Stomach (tissue), 9 donors: ENCODE data around the gene ZMIZ1. TPM values are rescaled to one million over a fixed set of nuclear protein-coding genes. Genes with fewer than 3 reads are reported as not detected.

Experiments used
- DNase-seq, 2 donors: peaks; one replicate each; pipeline versions ENCODE4 v3.0.0 to v3.0.0-alpha.2; 2013 to 2019
- H3K27ac ChIP-seq, 5 donors: fragments of 200-600 bp in 4 of 5; sonication (generic) in 4 of 5; one replicate each; pipeline ENCODE4 v1.5.1; 2013 to 2019; ENCODE audit warnings: mild to moderate bottlenecking in 1 of 5, moderate library complexity in 1 of 5
- H3K27me3 ChIP-seq, 3 donors: fragments of 200-600 bp; sonication (generic); one replicate each; pipeline ENCODE4 v1.5.1; 2017 to 2019; ENCODE audit warnings: mixed run types in 1 of 3
- H3K36me3 ChIP-seq, 4 donors: fragments of 200-600 bp; sonication (generic); 1 replicate in 3 of 4; 2 replicates in 1 of 4; pipeline ENCODE4 v1.5.1; 2016 to 2019
- H3K4me1 ChIP-seq, 4 donors: fragments of 200-600 bp; sonication (generic); one replicate each; pipeline ENCODE4 v1.5.1; 2016 to 2019
- H3K4me3 ChIP-seq, 4 donors: fragments of 200-600 bp; sonication (generic) in 3 of 4; one replicate each; pipeline ENCODE4 v1.5.1; 2016 to 2019; ENCODE audit warnings: mild to moderate bottlenecking in 1 of 4
- H3K9me3 ChIP-seq, 4 donors: fragments of 200-600 bp; sonication (generic); one replicate each; pipeline ENCODE4 v1.5.1; 2016 to 2019
- CTCF ChIP-seq, 7 experiments: fragments of 450-650 bp in 4 of 7; fragments of 200-600 bp in 3 of 7; sonication (generic) in 3 of 7; IDR thresholded peaks; one replicate each; pipeline ENCODE4 v1.5.1; 2016 to 2019; ENCODE audit warnings: antibody characterized with exemption in 7 of 7, control low read depth in 2 of 7, mild to moderate bottlenecking in 1 of 7
- EP300 ChIP-seq: sonication (generic); formaldehyde crosslinking; IDR thresholded peaks from one replicate; pipeline ENCODE4 v1.6.1; 2017; ENCODE audit warnings: antibody characterized with exemption
- POLR2A ChIP-seq, 4 donors: fragments of 450-650 bp; IDR thresholded peaks; one replicate each; pipeline ENCODE4 v1.6.1; 2016; ENCODE audit warnings: antibody characterized with exemption in 4 of 4, control low read depth in 2 of 4, mild to moderate bottlenecking in 1 of 4, moderate library complexity in 1 of 4
- POLR2AphosphoS5 ChIP-seq, 3 donors: sonication (generic); formaldehyde crosslinking; IDR thresholded peaks; one replicate each; pipeline ENCODE4 v1.6.1; 2016; ENCODE audit warnings: antibody characterized with exemption in 3 of 3
- WGBS, 5 donors: extraction: QIAGEN DNeasy Blood & Tissue Kit in 3 of 5; methylation state at CpG; one replicate each; pipeline versions ENCODE4 v1.1.5 to v1.1.7; 2013 to 2018; 5-methylcytosine and 5-hydroxymethylcytosine counted together
- intact Hi-C: fragments of 100-400 bp; cut with DNase I; formaldehyde crosslinking; loops from one replicate; pipeline ENCODE4 v1.15.1; 2023; ENCODE audit warnings: low total_unique reads
- polyA plus RNA-seq, 3 donors: library from polyadenylated mRNA; stranded (reverse); fragments of 200-250 nt; gene quantifications; one replicate each; pipeline ENCODE4 v1.2.3, GENCODE V29; 2013
- total RNA-seq, 5 donors: library from RNA; depleted of rRNA; stranded (reverse); fragments of >200 nt; gene quantifications; one replicate each; pipeline versions ENCODE4 v1.1.0 to v1.2.3, GENCODE V29; 2014 to 2016
- donor health status: healthy with polysubstance abuse.
- donor health status: Bipolar disorder and iron deficiency.
- donor health status: healthy.

Gene ZMIZ1
- total and polyA plus RNA-seq, 8 donors = 17.7 to 103 (median 26.3) TPM

DNA sequence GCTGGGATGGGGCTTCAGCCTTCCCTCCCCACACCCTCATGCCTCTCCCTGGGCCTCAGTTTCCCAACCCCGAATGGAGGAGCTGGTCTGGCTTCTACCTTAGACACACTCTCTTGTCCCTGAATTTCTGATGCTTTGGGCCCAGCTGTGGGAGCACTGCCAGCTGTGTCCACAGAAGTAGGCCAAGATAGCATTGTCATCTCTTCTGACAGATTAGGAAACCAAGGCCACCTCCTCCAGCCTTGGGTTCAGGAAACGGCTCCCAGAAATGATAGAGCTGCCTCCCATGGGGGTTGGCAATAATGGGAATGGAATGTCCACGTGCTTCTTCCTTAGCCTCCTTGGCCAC lies 279.8 kb downstream of the ZMIZ1 start:
- no peak for DNase-seq
- WGBS, 5 donors = 43 to 60% (median 53%) methylated on average over 3 of the region's 3 CpGs
- H3K27me3 ChIP-seq = no peaks in the 10 kb centered on the region
- H3K36me3 ChIP-seq = peaks cover 44 to 48% (median 46%) of the 10 kb centered on the region in 4 donors
- TF ChIP-seq POLR2A (IDR thresholded peaks at IDR 0.05) (no peak), POLR2AphosphoS5 (IDR thresholded peaks at IDR 0.05) (no peak), CTCF (IDR thresholded peaks at IDR 0.05) (no peak), EP300 (no peak)
- peak overlapping the region; percentile 66 to 93 (median 78) for H3K4me3 ChIP-seq
- H3K27ac ChIP-seq = peak overlapping the region; percentile 91 to 96 (median 94)
- H3K9me3 ChIP-seq = no peaks in the 10 kb centered on the region
- peaks cover 42 to 69% (median 54%) of the 10 kb centered on the region in 4 donors for H3K4me1 ChIP-seq
- intact Hi-C loops = no loop called here

DNA sequence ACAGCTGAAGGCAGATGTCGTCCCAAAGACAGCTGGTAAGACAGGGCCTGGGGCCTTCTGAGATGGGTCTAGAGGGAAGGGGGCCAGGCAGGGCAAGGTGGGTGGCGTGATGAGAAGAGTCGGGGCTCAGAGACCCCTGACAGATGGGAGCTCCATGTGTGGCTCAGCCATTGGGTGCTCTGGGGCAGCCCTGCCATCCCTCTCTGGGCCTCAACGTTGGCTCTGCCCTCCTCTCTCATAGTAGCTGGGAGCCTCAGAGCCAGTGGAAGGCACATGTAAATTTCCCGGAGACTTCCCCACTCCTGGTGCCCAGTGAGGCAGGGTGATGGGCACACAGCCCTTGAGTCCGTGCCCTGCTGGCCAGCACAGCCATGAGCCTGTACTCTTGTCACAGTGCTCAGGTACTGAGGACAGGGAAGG lies 280.3 kb downstream of the ZMIZ1 start:
- TF ChIP-seq POLR2AphosphoS5 (IDR thresholded peaks at IDR 0.05) (no peak), EP300 (no peak), CTCF (IDR thresholded peaks at IDR 0.05) (no peak), POLR2A (IDR thresholded peaks at IDR 0.05) (no peak)
- intact Hi-C loops = no loop called here
- Histone ChIP-seq H3K4me3 (peak overlapping the region; percentile 66 to 93 (median 78)), H3K9me3 (no peaks in the 10 kb centered on the region), H3K4me1 (peaks cover 40 to 70% (median 51%) of the 10 kb centered on the region in 4 donors), H3K27me3 (no peaks in the 10 kb centered on the region), H3K27ac (peak overlapping the region in 4 of 5 donors; percentile 91 to 96 (median 94)), H3K36me3 (peaks cover 48 to 53% (median 51%) of the 10 kb centered on the region in 4 donors)
- no peak for DNase-seq
- WGBS, 5 donors = 72 to 90% (median 83%) methylated on average over 3 to 6 of the region's 6 CpGs

- TF ChIP-seq EP300 = no peak
- TF ChIP-seq CTCF (IDR thresholded peaks at IDR 0.05) = no peak
- no peak for TF ChIP-seq POLR2AphosphoS5 (IDR thresholded peaks at IDR 0.05)
- TF ChIP-seq POLR2A (IDR thresholded peaks at IDR 0.05) = no peak
- intact Hi-C loops = no loop called here
- H3K4me3 ChIP-seq = peak overlapping the region in 2 of 4 donors; percentile 66 to 84
- H3K4me1 ChIP-seq = peaks cover 37 to 74% (median 47%) of the 10 kb centered on the region in 4 donors
- peaks cover 55 to 61% (median 59%) of the 10 kb centered on the region in 4 donors for H3K36me3 ChIP-seq
- peak overlapping the region in 3 of 5 donors; percentile 17 to 95 (median 91) for H3K27ac ChIP-seq
- no peak for DNase-seq
- WGBS, 5 donors = 75 to 87% (median 83%) methylated on average over 6 of the region's 6 CpGs
- no peaks in the 10 kb centered on the region for H3K27me3 ChIP-seq
- H3K9me3 ChIP-seq = no peaks in the 10 kb centered on the region
Measured at GRCh38 chr10:79349766-79350406, 281.1 kb downstream of the ZMIZ1 start.

GRCh38 chr10:79350407-79351154 lies 281.8 kb downstream of the ZMIZ1 start:
- peak overlapping the region in 1 of 4 donors; percentile 84 for H3K4me3 ChIP-seq
- H3K27ac ChIP-seq = peak overlapping the region in 1 of 5 donors; percentile 91
- 90 to 92% (median 92%) methylated on average over 21 of the region's 21 CpGs for WGBS, 5 donors
- no peak for DNase-seq
- peaks cover 55 to 68% (median 66%) of the 10 kb centered on the region in 4 donors for H3K36me3 ChIP-seq
- H3K27me3 ChIP-seq = no peaks in the 10 kb centered on the region
- H3K4me1 ChIP-seq = peaks cover 31 to 74% (median 43%) of the 10 kb centered on the region in 4 donors
- TF ChIP-seq CTCF (IDR thresholded peaks at IDR 0.05) = no peak
- TF ChIP-seq POLR2A (IDR thresholded peaks at IDR 0.05) = no peak
- no peak for TF ChIP-seq POLR2AphosphoS5 (IDR thresholded peaks at IDR 0.05)
- no peak for TF ChIP-seq EP300
- no peaks in the 10 kb centered on the region for H3K9me3 ChIP-seq
- intact Hi-C loops = no loop called here
